ENCODE data around the gene BMP6. TPM values are rescaled to one million over a fixed set of nuclear protein-coding genes. Genes with fewer than 3 reads are reported as not detected.

The BMP6 gene
- total and polyA plus RNA-seq, 2 of the 8 experiments (the other 6 are each of a cell fraction or from before 2014, with no cell fraction given) = 2.0 to 2.1 TPM

DNA sequence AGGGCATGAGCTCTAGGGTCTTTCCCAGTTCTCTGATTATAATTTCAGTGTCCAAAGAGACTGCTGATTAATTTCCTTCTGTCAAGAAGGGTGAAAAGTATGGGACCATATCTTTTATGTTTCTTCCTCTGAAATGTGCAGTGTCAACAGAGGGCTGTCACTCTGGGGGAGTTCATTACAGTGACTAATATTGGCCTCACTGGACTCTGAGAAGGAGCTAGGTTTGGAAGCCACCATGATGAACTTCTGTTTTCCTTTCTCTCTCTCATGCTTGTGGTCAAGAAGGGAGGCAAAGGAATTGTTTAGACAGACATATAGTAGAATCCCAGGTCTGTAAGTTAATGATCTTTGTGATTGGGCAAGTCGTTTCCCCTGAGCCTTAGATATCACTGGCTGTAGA is 41.8 kb upstream of the BMP6 start:
- H3K18ac ChIP-seq (ENCODE audit: extremely low read depth, low read length) = no peak overlapping the region
- CTCF ChIA-PET (ENCODE audit: partially characterized antibody) = interaction anchor here (0.6 to 1.5 kb wide), 6 partner anchors 10 to 250 kb away, joined by 3 to 7 read pairs (median 4); no protein-coding TSS in a partner anchor

More for the DNA sequence above, 41.8 kb upstream of the BMP6 start:
- Histone ChIP-seq H3K36me3 (ENCODE audit: control insufficient read depth in 2 of 4, insufficient read depth in 4 of 4, low read length in 3 of 4) (no peaks in the 10 kb centered on the region), H3K27ac (ENCODE audit: low read depth, low read length) (no peak overlapping the region), H2BK120ac (replicated peaks; ENCODE audit: low read depth, low read length) (no peak overlapping the region), H3K4ac (replicated peaks; ENCODE audit: insufficient read length, low read depth, low read length) (no peak overlapping the region), H4K5ac (ENCODE audit: insufficient read length, low read depth, low read length) (no peak overlapping the region), H3K56ac (replicated peaks; ENCODE audit: insufficient read length, low read depth, low read length) (no peak overlapping the region), H2AK5ac (ENCODE audit: low read depth, low read length) (no peak overlapping the region), H3K14ac (ENCODE audit: insufficient read length) (no peak overlapping the region), H4K20me1 (replicated peaks in 1 of 2; ENCODE audit: control insufficient read depth in 1 of 2, insufficient read depth in 2 of 2, low read length in 2 of 2) (no peaks in the 10 kb centered on the region), H3K9ac (replicated peaks in 1 of 4; ENCODE audit: extremely low read depth in 1 of 4, low read depth in 3 of 4, low read length in 3 of 4) (no peak overlapping the region), H2BK5ac (ENCODE audit: low read depth, low read length) (no peak overlapping the region), H3K4me1 (replicated peaks in 1 of 4; ENCODE audit: control insufficient read depth in 3 of 4, insufficient read depth in 4 of 4, low read length in 3 of 4) (peaks cover 0 to 13% (median 9%) of the 10 kb centered on the region in 4 experiments; a peak in 5 of 7 replicates), H2BK20ac (ENCODE audit: low read length) (no peak overlapping the region), H3K4me3 (ENCODE audit: extremely low read depth in 1 of 4, insufficient read depth in 2 of 4, low read depth in 3 of 4, low read length in 4 of 4) (no peak overlapping the region), H3K9me3 (ENCODE audit: insufficient read depth in 2 of 2, low read depth in 1 of 2, low read length in 1 of 2) (no peaks in the 10 kb centered on the region), H3K4me2 (ENCODE audit: insufficient read depth in 1 of 2, low read depth in 2 of 2, low read length in 2 of 2) (no peak overlapping the region; a peak in 1 of 4 replicates), H3K27me3 (replicated peaks in 1 of 4; ENCODE audit: control insufficient read depth in 3 of 4, extremely low read depth in 1 of 4, insufficient read depth in 3 of 4, low read length in 3 of 4) (no peaks in the 10 kb centered on the region; a peak in 1 of 7 replicates), H2BK15ac (ENCODE audit: low read length) (peak overlapping the region; percentile 1; the same call in 1 of the 2 replicates), H3K79me1 (ENCODE audit: low read depth, low read length) (no peaks in the 10 kb centered on the region), H3K79me2 (ENCODE audit: control insufficient read depth in 1 of 2, insufficient read depth in 2 of 2, low read length in 2 of 2) (no peaks in the 10 kb centered on the region), H3K23me2 (ENCODE audit: low read depth, low read length) (no peaks in the 10 kb centered on the region; the same call in 1 of the 2 replicates), H4K8ac (ENCODE audit: extremely low read depth, insufficient read depth, low read length) (no peak overlapping the region), H2AFZ (ENCODE audit: low read length) (no peak overlapping the region), H2BK12ac (ENCODE audit: low read depth, low read length) (no peak overlapping the region), H4K91ac (replicated peaks; ENCODE audit: insufficient read length, low read length) (no peak overlapping the region), H3K23ac (ENCODE audit: insufficient read length) (no peak overlapping the region)
- peak in 1 of 2 experiments; percentile 19 for DNase-seq (ENCODE audit: low read depth in 1 of 2, low spot score in 2 of 2)
- no peak for TF ChIP-seq CBX8 (IDR thresholded peaks at IDR 0.05; ENCODE audit: borderline replicate concordance, low read depth, low read length)
- TF ChIP-seq NRF1 (IDR thresholded peaks at IDR 0.05; ENCODE audit: low read depth, low read length) = no peak
- TF ChIP-seq TEAD4 (IDR thresholded peaks at IDR 0.05; ENCODE audit: low read depth, low read length) = no peak
- TF ChIP-seq HDAC6 (IDR thresholded peaks at IDR 0.05; ENCODE audit: low read depth, low read length) = no peak
- TF ChIP-seq SIRT6 (IDR thresholded peaks at IDR 0.05; ENCODE audit: low read length) = no peak
- no peak for TF ChIP-seq SP4 (IDR thresholded peaks at IDR 0.05; ENCODE audit: low read length)
- no peak for FAIRE-seq
- WGBS, 2 experiments (ENCODE audit: extremely low coverage in 1 of 2, insufficient coverage in 1 of 2, insufficient read length in 1 of 2, insufficient replicate concordance in 2 of 2, low coverage in 1 of 2, low lambda C conversion rate in 2 of 2, missing lambda C conversion rate in 1 of 2) = 85% methylated on average over 1 of the region's 1 CpG; no CpG with 5 or more reads in 1 of the 2 experiments
- POLR2A ChIA-PET (ENCODE audit: partially characterized antibody) = interaction anchor here (0.9 to 2.5 kb wide), 2 partner anchors 11 to 15 kb away, joined by 3 to 7 read pairs; no protein-coding TSS in a partner anchor

Data from H1 (cell line).